HepG2 (cell line): ENCODE results near the gene CCDC97. TPM values are rescaled to one million over a fixed set of nuclear protein-coding genes. Genes with fewer than 3 reads are reported as not detected.

Source experiments
- CENPT ChIP-seq: sonication (generic); formaldehyde crosslinking; IDR thresholded peaks from 2 replicates; pipeline ENCODE4 v1.8.0; 2022; ENCODE audit warnings: low read depth, mild to moderate bottlenecking, moderate library complexity, missing genetic modification reagents
- EED ChIP-seq: sonication (generic); formaldehyde crosslinking; IDR thresholded peaks from 2 replicates; pipeline ENCODE4 v1.5.0; 2020; ENCODE audit warnings: mild to moderate bottlenecking, missing genetic modification reagents
- MZF1 ChIP-seq: sonication (generic); formaldehyde crosslinking; IDR thresholded peaks from 2 replicates; pipeline ENCODE4 v1.8.1; 2023; ENCODE audit warnings: mild to moderate bottlenecking, missing genetic modification reagents, borderline replicate concordance
- NAIF1 ChIP-seq: sonication (generic); formaldehyde crosslinking; IDR thresholded peaks from 2 replicates; pipeline ENCODE4 v1.5.0; 2020; ENCODE audit warnings: mild to moderate bottlenecking, missing genetic modification reagents, borderline replicate concordance
- NFIC ChIP-seq: IDR thresholded peaks from 2 replicates; pipeline ENCODE4 v1.6.1; 2012; ENCODE audit warnings: mild to moderate bottlenecking, low read length, inconsistent platforms
- PPARG ChIP-seq: conservative IDR thresholded peaks from 2 replicates; pipeline ENCODE4 v1.6.1; 2016; ENCODE audit warnings: missing biosample characterization, missing genetic modification reagents
- RAD51 ChIP-seq: fragments of 450-650 bp; IDR thresholded peaks from 2 replicates; pipeline ENCODE4 v1.6.1; 2016; ENCODE audit warnings: borderline replicate concordance
- REL ChIP-seq: sonication (generic); formaldehyde crosslinking; conservative IDR thresholded peaks from 2 replicates; pipeline ENCODE4 v1.8.0; 2022; ENCODE audit warnings: mild to moderate bottlenecking, missing genetic modification reagents, moderate library complexity
- REXO4 ChIP-seq: sonication (generic); formaldehyde crosslinking; IDR thresholded peaks from 2 replicates; pipeline ENCODE4 v1.8.0; 2022; ENCODE audit warnings: missing genetic modification reagents, mild to moderate bottlenecking, borderline replicate concordance
- TBX2 ChIP-seq: sonication (generic); formaldehyde crosslinking; IDR thresholded peaks from 2 replicates; pipeline ENCODE4 v1.5.0; 2020; ENCODE audit warnings: missing genetic modification reagents, mild to moderate bottlenecking, borderline replicate concordance
- ZMAT3 ChIP-seq: sonication (generic); formaldehyde crosslinking; conservative IDR thresholded peaks from 2 replicates; pipeline ENCODE4 v1.7.0; 2021; ENCODE audit warnings: missing genetic modification reagents
- ZNF124 ChIP-seq: sonication (generic); formaldehyde crosslinking; IDR thresholded peaks from 2 replicates; pipeline ENCODE4 v1.4.0; 2020; ENCODE audit warnings: missing genetic modification reagents
- ZNF264 ChIP-seq: sonication (generic); formaldehyde crosslinking; IDR thresholded peaks from 2 replicates; pipeline ENCODE4 v1.4.0; 2020; ENCODE audit warnings: missing genetic modification reagents
- ZNF724P ChIP-seq: sonication (generic); formaldehyde crosslinking; IDR thresholded peaks from 2 replicates; pipeline ENCODE4 v1.8.0; 2022; ENCODE audit warnings: missing genetic modification reagents, borderline replicate concordance
- ZSCAN5A ChIP-seq: sonication (generic); formaldehyde crosslinking; IDR thresholded peaks from 2 replicates; pipeline ENCODE4 v1.8.0; 2022; ENCODE audit warnings: mild to moderate bottlenecking, missing genetic modification reagents, borderline replicate concordance
- polyA plus RNA-seq, 8 experiments: library from polyadenylated mRNA; depleted of rRNA in 3 of 8; stranded (reverse) in 7 of 8; unstranded in 1 of 8; fragments of >200 nt; fragmentation: Illumina TruSeq in 4 of 8; extraction: Trizol in 4 of 8; gene quantifications; 2 replicates each; pipeline versions ENCODE4 v1.2.1 to v1.2.3, GENCODE V29; 2011 to 2016; ENCODE audit warnings: low read depth in 4 of 8, missing spikeins in 1 of 8, mixed read lengths in 1 of 8; ENCODE audit not compliant: insufficient read depth in 1 of 8
- total RNA-seq, 5 experiments: library from RNA; depleted of rRNA; stranded (reverse); fragments of >200 nt; fragmentation: Illumina TruSeq; extraction: Trizol; gene quantifications; 2 replicates each; pipeline ENCODE4 v1.2.3, GENCODE V29; 2016; ENCODE audit warnings: low read depth in 1 of 5
- TF ChIP-seq, protein P1 (sequence below), 2 experiments: sonication (generic) in 1 of 2; formaldehyde crosslinking in 1 of 2; IDR thresholded peaks; 2 replicates each; pipeline versions ENCODE4 v1.6.1 to v1.9.0; 2014 to 2022; ENCODE audit warnings: antibody characterized with exemption in 1 of 2, borderline replicate concordance in 1 of 2, inconsistent platforms in 1 of 2, low read depth in 1 of 2, missing genetic modification reagents in 1 of 2
- TF ChIP-seq, protein P2 (sequence below): sonication (generic); formaldehyde crosslinking; IDR thresholded peaks from 2 replicates; pipeline ENCODE4 v1.4.0; 2020; ENCODE audit warnings: mild to moderate bottlenecking, missing genetic modification reagents

The CCDC97 gene
- total and polyA plus RNA-seq, 2 of the 13 experiments (the other 11 are each of a cell fraction or from before 2014, with no cell fraction given) = 6.2 to 7.3 TPM

- TF ChIP-seq, protein P1, sequence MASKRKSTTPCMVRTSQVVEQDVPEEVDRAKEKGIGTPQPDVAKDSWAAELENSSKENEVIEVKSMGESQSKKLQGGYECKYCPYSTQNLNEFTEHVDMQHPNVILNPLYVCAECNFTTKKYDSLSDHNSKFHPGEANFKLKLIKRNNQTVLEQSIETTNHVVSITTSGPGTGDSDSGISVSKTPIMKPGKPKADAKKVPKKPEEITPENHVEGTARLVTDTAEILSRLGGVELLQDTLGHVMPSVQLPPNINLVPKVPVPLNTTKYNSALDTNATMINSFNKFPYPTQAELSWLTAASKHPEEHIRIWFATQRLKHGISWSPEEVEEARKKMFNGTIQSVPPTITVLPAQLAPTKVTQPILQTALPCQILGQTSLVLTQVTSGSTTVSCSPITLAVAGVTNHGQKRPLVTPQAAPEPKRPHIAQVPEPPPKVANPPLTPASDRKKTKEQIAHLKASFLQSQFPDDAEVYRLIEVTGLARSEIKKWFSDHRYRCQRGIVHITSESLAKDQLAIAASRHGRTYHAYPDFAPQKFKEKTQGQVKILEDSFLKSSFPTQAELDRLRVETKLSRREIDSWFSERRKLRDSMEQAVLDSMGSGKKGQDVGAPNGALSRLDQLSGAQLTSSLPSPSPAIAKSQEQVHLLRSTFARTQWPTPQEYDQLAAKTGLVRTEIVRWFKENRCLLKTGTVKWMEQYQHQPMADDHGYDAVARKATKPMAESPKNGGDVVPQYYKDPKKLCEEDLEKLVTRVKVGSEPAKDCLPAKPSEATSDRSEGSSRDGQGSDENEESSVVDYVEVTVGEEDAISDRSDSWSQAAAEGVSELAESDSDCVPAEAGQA (IDR thresholded peaks at IDR 0.05; ENCODE audit: low read depth) = no peak
- TF ChIP-seq, protein P1 (CRISPR knock-in tag; IDR thresholded peaks at IDR 0.05; ENCODE audit: borderline replicate concordance) = no peak
- TF ChIP-seq PPARG (CRISPR knock-in tag) (no peak), CENPT (CRISPR knock-in tag) (no peak), ZNF264 (CRISPR knock-in tag) (no peak), MZF1 (no peak), EED (no peak), REL (no peak), NFIC (no peak), RAD51 (no peak), NAIF1 (no peak), ZNF124 (CRISPR knock-in tag) (no peak), REXO4 (CRISPR knock-in tag) (no peak), ZSCAN5A (CRISPR knock-in tag) (no peak), ZNF724P (no peak), TBX2 (CRISPR knock-in tag) (no peak), ZMAT3 (CRISPR knock-in tag) (no peak)
- TF ChIP-seq, protein P2, sequence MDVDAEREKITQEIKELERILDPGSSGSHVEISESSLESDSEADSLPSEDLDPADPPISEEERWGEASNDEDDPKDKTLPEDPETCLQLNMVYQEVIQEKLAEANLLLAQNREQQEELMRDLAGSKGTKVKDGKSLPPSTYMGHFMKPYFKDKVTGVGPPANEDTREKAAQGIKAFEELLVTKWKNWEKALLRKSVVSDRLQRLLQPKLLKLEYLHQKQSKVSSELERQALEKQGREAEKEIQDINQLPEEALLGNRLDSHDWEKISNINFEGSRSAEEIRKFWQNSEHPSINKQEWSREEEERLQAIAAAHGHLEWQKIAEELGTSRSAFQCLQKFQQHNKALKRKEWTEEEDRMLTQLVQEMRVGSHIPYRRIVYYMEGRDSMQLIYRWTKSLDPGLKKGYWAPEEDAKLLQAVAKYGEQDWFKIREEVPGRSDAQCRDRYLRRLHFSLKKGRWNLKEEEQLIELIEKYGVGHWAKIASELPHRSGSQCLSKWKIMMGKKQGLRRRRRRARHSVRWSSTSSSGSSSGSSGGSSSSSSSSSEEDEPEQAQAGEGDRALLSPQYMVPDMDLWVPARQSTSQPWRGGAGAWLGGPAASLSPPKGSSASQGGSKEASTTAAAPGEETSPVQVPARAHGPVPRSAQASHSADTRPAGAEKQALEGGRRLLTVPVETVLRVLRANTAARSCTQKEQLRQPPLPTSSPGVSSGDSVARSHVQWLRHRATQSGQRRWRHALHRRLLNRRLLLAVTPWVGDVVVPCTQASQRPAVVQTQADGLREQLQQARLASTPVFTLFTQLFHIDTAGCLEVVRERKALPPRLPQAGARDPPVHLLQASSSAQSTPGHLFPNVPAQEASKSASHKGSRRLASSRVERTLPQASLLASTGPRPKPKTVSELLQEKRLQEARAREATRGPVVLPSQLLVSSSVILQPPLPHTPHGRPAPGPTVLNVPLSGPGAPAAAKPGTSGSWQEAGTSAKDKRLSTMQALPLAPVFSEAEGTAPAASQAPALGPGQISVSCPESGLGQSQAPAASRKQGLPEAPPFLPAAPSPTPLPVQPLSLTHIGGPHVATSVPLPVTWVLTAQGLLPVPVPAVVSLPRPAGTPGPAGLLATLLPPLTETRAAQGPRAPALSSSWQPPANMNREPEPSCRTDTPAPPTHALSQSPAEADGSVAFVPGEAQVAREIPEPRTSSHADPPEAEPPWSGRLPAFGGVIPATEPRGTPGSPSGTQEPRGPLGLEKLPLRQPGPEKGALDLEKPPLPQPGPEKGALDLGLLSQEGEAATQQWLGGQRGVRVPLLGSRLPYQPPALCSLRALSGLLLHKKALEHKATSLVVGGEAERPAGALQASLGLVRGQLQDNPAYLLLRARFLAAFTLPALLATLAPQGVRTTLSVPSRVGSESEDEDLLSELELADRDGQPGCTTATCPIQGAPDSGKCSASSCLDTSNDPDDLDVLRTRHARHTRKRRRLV (CRISPR knock-in tag) = no peak
These were observed 1.4 kb upstream of the CCDC97 start (continued) for GRCh38 chr19:41308450-41309179.
